ENCODE measurements around the gene BTC.

- TF ChIP-seq CTCF (IDR thresholded peaks at IDR 0.05), result no peak
- no peak for TF ChIP-seq EZH2 (IDR thresholded peaks at IDR 0.05; ENCODE audit: borderline replicate concordance, insufficient read depth, low read depth, low read length, poor library complexity, severe bottlenecking)
These were observed 30.2 kb downstream of the BTC start for GRCh38 chr4:74764119-74764518.
